ENCODE data around the gene RABAC1.

RABAC1 gene

GRCh38 chr19:41928754-41929535 lies 30.2 kb downstream of the RABAC1 start:
- DNase-seq (ENCODE audit: low read depth): no peak

GRCh38 chr19:41928221-41928683 lies 30.9 kb downstream of the RABAC1 start, which contains the start of gene ERFL:
Gene ERFL, minus strand, starts transcription at chr19:41928449. Its CDS starts 15,530 bp downstream, at chr19:41912919.
- no peak for DNase-seq (ENCODE audit: low read depth)

- no peak for DNase-seq (ENCODE audit: low read depth)
Measured at GRCh38 chr19:41927497-41928192, 31.5 kb downstream of the RABAC1 start.

GRCh38 chr19:41926763-41927496 lies 32.2 kb downstream of the RABAC1 start:
- no peak for DNase-seq (ENCODE audit: low read depth)

GRCh38 chr19:41926028-41926762 lies 32.9 kb downstream of the RABAC1 start:
- no peak for DNase-seq (ENCODE audit: low read depth)

- no peak for DNase-seq (ENCODE audit: low read depth)
Measured at GRCh38 chr19:41925208-41926003, 33.7 kb downstream of the RABAC1 start.

GRCh38 chr19:41924151-41925145 lies 34.7 kb downstream of the RABAC1 start:
- DNase-seq (ENCODE audit: low read depth): no peak

GRCh38 chr19:41923045-41923788 lies 35.9 kb downstream of the RABAC1 start:
- DNase-seq (ENCODE audit: low read depth): no peak

- no peak for DNase-seq (ENCODE audit: low read depth)
Measured at GRCh38 chr19:41922585-41922984, 36.5 kb downstream of the RABAC1 start.

- no peak for DNase-seq (ENCODE audit: low read depth)
Measured at GRCh38 chr19:41921577-41922576, 37.2 kb downstream of the RABAC1 start.

GRCh38 chr19:41920882-41921576 lies 38.1 kb downstream of the RABAC1 start:
- no peak for DNase-seq (ENCODE audit: low read depth)

GRCh38 chr19:41919948-41920712 lies 39.0 kb downstream of the RABAC1 start:
- no peak for DNase-seq (ENCODE audit: low read depth)

- no peak for DNase-seq (ENCODE audit: low read depth)
Measured at GRCh38 chr19:41918653-41919244, 40.4 kb downstream of the RABAC1 start.

GRCh38 chr19:41918095-41918494 lies 41.0 kb downstream of the RABAC1 start:
- no peak for DNase-seq (ENCODE audit: low read depth)

- no peak for DNase-seq (ENCODE audit: low read depth)
Measured at GRCh38 chr19:41917676-41918075, 41.4 kb downstream of the RABAC1 start.

Measured in stromal cell of bone marrow (primary cell).